Daoy (cell line): ENCODE measurements around the gene OCA2. TPM values are rescaled to one million over a fixed set of nuclear protein-coding genes. Genes with fewer than 3 reads are reported as not detected.

ENCODE experiments used
- DNase-seq: peaks from one replicate; pipeline ENCODE4 v3.0.0-alpha.2; 2015; ENCODE audit warnings: low read depth
- total RNA-seq: library from RNA; depleted of rRNA; stranded (reverse); fragments of >200 nt; shearing (Covaris generic); gene quantifications from 2 replicates; pipeline ENCODE4 v1.2.3, GENCODE V29; 2014

Gene OCA2
- total RNA-seq, 1 experiment from 2014 or later, result not detected

- DNase-seq, result no peak
Observed at GRCh38 chr15:27873039-27873438, 226.1 kb downstream of the OCA2 start.

DNA sequence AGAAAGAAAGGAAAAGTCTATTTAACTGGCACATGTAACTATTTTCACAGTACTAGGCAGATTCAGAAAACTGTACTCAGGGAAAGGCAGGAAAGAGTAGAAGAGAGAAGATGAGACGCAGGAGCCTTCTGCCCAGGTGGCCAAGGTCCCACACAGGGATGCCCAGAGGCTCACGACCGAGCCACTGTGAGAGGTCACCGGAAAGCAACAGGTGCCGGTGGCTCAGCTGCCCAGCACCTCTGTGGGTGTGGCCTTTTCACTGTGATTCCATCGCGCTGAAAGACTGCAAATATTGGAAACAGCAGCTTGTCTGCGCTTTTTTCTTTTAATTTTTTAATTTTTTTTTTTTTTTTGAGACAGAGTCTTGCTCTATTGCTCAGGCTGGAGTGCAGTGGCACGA lies 226.8 kb downstream of the OCA2 start:
- DNase-seq, result no peak

- DNase-seq, result no peak
Observed at GRCh38 chr15:27871902-27872260, 227.2 kb downstream of the OCA2 start.

DNA sequence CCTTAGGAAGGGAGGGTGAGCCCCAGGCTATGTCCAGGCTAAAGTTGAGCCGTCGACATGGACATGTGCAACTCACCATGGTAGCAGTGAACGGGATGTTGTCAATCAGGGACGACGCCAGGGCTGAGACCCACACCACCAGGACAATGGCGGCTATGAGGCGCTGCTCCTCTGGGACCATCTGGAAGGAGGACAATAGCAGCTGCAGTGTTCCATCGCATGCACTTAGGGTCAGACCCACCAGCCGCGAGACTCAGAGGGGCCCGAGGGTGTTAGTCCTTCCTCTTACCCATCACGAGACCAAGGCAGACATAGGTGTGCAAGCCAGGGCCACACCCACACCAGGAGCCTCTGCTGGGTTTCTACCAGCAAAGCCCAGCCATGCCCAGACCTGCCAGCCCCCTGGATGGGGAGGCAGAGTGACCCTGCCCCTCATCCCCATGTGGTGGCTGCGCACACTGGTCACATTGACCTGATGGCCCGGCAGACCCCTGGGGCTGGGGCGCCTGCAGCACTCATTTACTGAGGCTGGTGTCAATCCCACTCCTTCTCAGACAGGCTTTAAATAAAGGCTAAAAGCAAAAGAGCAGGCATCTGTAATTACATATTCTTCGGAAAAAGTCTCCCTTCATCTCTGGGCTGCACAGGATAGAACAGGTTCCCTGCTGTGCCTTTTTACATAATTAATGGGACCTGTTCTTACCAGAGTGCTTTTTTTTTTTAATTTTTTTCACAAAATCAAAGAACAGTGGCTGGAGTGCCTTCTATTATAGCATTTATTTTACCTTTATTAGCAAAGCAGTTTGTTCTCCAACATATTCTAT lies 227.8 kb downstream of the OCA2 start:
- DNase-seq, result no peak

DNA sequence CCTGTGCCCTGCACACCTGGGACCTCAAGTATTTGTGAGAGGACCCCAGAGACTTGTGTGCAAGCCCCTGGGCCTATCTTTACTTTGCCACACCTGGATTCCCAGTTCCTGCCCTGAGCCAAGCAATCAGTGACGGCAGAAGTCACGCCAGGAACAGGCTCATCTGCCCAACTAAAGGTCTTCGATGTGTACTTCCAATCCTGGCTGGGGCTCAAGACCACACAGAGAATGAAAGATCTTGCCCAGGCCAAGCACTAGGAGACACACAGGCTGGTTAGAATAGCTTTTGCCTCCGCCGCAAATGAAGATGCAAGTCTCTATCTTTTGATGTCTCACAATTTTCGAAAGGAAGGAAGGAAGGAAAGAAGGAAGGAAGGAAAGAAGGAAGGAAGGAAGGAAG lies 228.8 kb downstream of the OCA2 start:
- no peak for DNase-seq

- no peak for DNase-seq
Observed at GRCh38 chr15:27869697-27870281, 229.3 kb downstream of the OCA2 start.

GRCh38 chr15:27868828-27869404 lies 230.2 kb downstream of the OCA2 start:
- DNase-seq, result no peak

DNA sequence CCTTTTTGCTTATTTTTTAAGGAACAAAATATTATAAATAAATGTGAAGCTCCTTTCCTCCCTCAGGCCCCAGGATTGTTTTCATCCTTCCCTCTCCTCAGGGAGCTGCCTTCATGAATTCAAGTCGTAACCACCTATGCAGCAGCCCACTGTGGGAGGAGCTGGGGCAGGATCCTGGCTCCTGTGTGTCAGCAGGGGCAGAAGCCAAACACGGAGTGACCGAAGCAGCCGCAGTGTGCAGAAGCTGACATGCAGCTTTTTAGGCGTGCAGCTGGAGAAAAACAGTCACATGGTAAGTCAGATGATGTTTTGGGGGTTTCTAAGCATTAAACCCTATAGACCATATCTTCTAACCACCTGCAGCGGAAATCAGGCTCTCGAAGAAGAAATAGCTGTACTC lies 231.3 kb downstream of the OCA2 start:
- DNase-seq, result no peak

GRCh38 chr15:27866505-27867165 lies 232.5 kb downstream of the OCA2 start:
- DNase-seq, result no peak

DNA sequence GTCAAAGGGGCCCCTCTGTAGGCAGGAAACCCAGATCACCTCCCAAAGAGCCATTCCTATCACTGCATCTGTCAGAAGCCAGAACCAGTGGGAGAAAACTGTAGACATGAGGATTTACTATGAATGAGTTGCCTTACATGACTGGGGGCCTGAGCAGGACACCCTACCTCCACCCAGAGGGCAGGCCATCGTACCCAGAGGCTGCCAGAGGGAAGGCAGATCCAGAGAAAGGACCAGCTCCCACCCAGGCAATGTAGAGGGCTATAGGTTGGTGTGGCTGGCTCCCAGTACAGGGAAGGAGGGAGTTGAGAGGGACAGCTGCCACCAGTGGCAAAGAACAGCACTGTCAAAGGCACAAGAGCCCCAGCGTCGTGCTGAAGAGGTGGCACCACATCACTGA lies 233.2 kb downstream of the OCA2 start:
- no peak for DNase-seq

- no peak for DNase-seq
Observed at GRCh38 chr15:27865323-27865922, 233.7 kb downstream of the OCA2 start.

GRCh38 chr15:27864719-27865118 lies 234.4 kb downstream of the OCA2 start:
- DNase-seq, result no peak

DNA sequence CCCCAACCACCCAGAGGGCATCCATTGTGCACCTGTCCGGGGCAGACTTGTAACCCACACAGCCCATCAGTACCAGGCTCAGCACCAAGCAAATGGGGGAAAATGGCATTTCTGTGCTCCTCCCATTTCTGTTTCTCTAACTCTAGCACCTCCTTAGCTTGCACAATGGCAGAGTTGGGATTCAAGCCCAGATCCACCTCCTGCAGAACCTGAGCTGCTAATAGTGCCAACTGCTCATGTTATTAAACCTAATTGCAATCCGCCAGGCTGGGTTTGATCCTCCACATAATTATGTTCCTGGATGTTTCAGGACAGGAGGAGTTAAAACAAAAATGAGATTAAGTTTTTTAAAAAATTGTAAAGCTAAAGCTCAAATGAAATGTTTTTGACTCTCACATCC lies 235.0 kb downstream of the OCA2 start:
- DNase-seq, result no peak

- no peak for DNase-seq
Observed at GRCh38 chr15:27863000-27863399, 236.1 kb downstream of the OCA2 start.

- DNase-seq, result no peak
Observed at GRCh38 chr15:27861171-27861570, 237.9 kb downstream of the OCA2 start.

DNA sequence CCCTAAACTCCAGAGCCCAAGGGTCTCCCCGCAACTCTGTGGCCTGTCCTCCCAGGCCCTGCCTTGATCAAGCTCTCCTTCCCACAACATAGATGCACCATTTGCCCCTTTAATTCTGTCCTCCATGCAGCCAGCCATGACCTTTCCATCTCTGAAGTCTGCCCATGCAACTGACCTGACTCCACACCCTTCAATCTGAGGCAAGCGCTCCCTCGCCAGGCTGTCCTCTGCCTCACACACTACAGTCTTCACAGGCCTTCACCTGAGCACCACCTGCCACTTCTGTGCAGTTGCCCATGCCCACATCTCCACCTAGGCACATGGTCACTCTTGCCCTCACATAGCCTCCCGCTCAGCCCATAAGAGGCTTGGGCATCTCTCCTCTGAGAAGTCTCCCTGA lies 244.0 kb downstream of the OCA2 start:
- DNase-seq, result no peak

DNA sequence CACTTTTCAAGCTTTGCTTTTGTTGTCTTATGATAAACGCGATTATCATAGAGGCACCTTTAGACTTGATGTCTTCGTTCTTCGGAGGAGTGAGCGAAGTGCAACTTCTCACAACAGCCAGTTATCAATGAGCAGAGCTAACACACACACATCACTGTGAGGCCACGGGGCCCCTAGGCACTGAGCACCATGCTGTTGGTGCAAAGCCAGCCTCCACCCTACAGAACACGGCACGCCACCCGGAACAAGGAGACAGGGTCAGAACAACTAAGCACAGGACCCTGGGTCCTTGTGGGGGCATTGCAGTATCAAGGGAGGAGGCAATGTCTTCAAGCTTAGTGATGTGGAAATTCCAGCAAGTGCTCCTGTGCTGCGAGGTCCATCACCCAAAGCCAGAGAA lies 244.5 kb downstream of the OCA2 start:
- no peak for DNase-seq

GRCh38 chr15:27853624-27854455 lies 245.3 kb downstream of the OCA2 start:
- no peak for DNase-seq

GRCh38 chr15:27851858-27852210 lies 247.3 kb downstream of the OCA2 start:
- no peak for DNase-seq

GRCh38 chr15:27850981-27851857 lies 247.9 kb downstream of the OCA2 start:
- DNase-seq, result no peak

DNA sequence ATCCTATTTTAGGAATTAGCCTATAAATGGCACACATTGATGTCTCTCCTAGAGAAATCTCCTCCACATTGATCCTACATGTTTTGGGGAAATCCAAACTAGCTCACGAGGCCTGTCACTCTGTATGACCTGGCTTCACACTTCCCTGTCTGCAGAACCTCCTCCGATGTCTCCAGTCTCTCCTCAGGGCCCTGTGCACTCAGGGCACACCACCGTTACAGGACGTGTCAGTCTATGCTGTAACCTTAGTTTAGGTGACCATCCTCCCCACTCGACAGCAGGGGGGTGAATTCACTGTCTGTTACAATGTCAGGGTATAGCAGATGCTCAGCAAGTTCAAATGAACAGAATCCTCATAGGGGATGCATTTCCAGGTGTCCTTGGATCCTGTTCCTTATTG lies 249.1 kb downstream of the OCA2 start:
- DNase-seq, result no peak
